H1 (cell line): ENCODE results near the gene SND1. TPM values are rescaled to one million over a fixed set of nuclear protein-coding genes. Genes with fewer than 3 reads are reported as not detected.

Source experiments
- CTCF ChIA-PET: fragments of 300-600 bp; sonication (Branson Sonifier 250); formaldehyde crosslinking; loops from one replicate; lab custom pipeline; 2021; ENCODE audit not compliant: partially characterized antibody; lab: Charles Lee
- POLR2A ChIA-PET: fragments of 300-600 bp; sonication (Branson Sonifier 250); formaldehyde crosslinking; loops from one replicate; lab custom pipeline; 2021; ENCODE audit warnings: inconsistent platforms; ENCODE audit not compliant: partially characterized antibody; lab: Charles Lee
- DNase-seq, 2 experiments: peaks; one replicate each; pipeline versions ENCODE4 v3.0.0 to v3.0.0-alpha.2; 2010 to 2022; ENCODE audit warnings: low spot score in 2 of 2, low read depth in 1 of 2, mixed read lengths in 1 of 2
- FAIRE-seq: peaks from 2 replicates; lab custom pipeline; 2011; peaks lifted over from hg19 to GRCh38; lab: Jason Lieb, UNC
- H2AFZ ChIP-seq: 2 replicates; pipeline ENCODE4 v1.8.1; 2012; ENCODE audit warnings: low read length, inconsistent platforms
- H2AK5ac ChIP-seq: 2 replicates; pipeline ENCODE4 v1.6.1; 2013; ENCODE audit warnings: low read depth, low read length
- H2BK120ac ChIP-seq: replicated peaks from 2 replicates; pipeline ENCODE3; 2013; ENCODE audit warnings: low read depth, low read length, inconsistent platforms
- H2BK12ac ChIP-seq: 2 replicates; pipeline ENCODE4 v1.6.1; 2013; ENCODE audit warnings: low read depth, low read length
- H2BK15ac ChIP-seq: 2 replicates; pipeline ENCODE4 v1.6.1; 2013; ENCODE audit warnings: low read length
- H2BK20ac ChIP-seq: 2 replicates; pipeline ENCODE4 v1.6.1; 2013; ENCODE audit warnings: low read length
- H2BK5ac ChIP-seq: 2 replicates; pipeline ENCODE4 v1.6.1; 2013; ENCODE audit warnings: low read depth, low read length
- H3K14ac ChIP-seq: 2 replicates; pipeline ENCODE4 v1.6.1; 2013; ENCODE audit warnings: inconsistent platforms; ENCODE audit not compliant: insufficient read length
- H3K18ac ChIP-seq: 2 replicates; pipeline ENCODE4 v1.6.1; 2013; ENCODE audit warnings: low read length; ENCODE audit errors: extremely low read depth
- H3K23ac ChIP-seq: 2 replicates; pipeline ENCODE4 v1.6.1; 2013; ENCODE audit warnings: inconsistent platforms; ENCODE audit not compliant: insufficient read length
- H3K23me2 ChIP-seq: 2 replicates; pipeline ENCODE4 v1.6.1; 2013; ENCODE audit warnings: low read depth, low read length
- H3K27ac ChIP-seq: 2 replicates; pipeline ENCODE4 v1.6.1; 2011; ENCODE audit warnings: low read depth, low read length, inconsistent platforms
- H3K27me3 ChIP-seq, 4 experiments: replicated peaks in 1 of 4; 1 replicate in 1 of 4; 2 replicates in 3 of 4; pipeline versions ENCODE4 v1.6.1 to v1.8.1; 2011 to 2013; ENCODE audit warnings: low read length in 3 of 4, mild to moderate bottlenecking in 3 of 4, inconsistent platforms in 2 of 4, mixed read lengths in 2 of 4, moderate library complexity in 1 of 4; ENCODE audit not compliant: control insufficient read depth in 3 of 4, insufficient read depth in 3 of 4; ENCODE audit errors: extremely low read depth in 1 of 4
- H3K36me3 ChIP-seq, 4 experiments: 2 replicates each; pipeline versions ENCODE4 v1.6.1 to v1.8.1; 2011 to 2013; ENCODE audit warnings: mild to moderate bottlenecking in 4 of 4, low read length in 3 of 4, moderate library complexity in 2 of 4, control low read depth in 1 of 4, inconsistent platforms in 1 of 4; ENCODE audit not compliant: insufficient read depth in 4 of 4, control insufficient read depth in 2 of 4
- H3K4ac ChIP-seq: replicated peaks from 2 replicates; pipeline ENCODE3; 2013; ENCODE audit warnings: low read length, low read depth, mixed read lengths, inconsistent platforms; ENCODE audit not compliant: insufficient read length
- H3K4me1 ChIP-seq, 4 experiments: replicated peaks in 1 of 4; 1 replicate in 1 of 4; 2 replicates in 3 of 4; pipeline versions ENCODE4 v1.6.1 to v1.8.1; 2011 to 2013; ENCODE audit warnings: low read length in 3 of 4, inconsistent platforms in 2 of 4, mixed read lengths in 1 of 4; ENCODE audit not compliant: insufficient read depth in 4 of 4, control insufficient read depth in 3 of 4
- H3K4me2 ChIP-seq, 2 experiments: 2 replicates each; pipeline versions ENCODE4 v1.6.1 to v1.8.1; 2011 to 2013; ENCODE audit warnings: low read depth in 2 of 2, low read length in 2 of 2, control low read depth in 1 of 2, inconsistent platforms in 1 of 2, mild to moderate bottlenecking in 1 of 2; ENCODE audit not compliant: insufficient read depth in 1 of 2
- H3K4me3 ChIP-seq, 4 experiments: fragments of 200-600, 300-600 bp in 1 of 4; sonication (generic), shearing (Covaris generic), sonication (Bioruptor Twin) in 1 of 4; 2 replicates each; pipeline versions ENCODE4 v1.5.1 to v1.8.1; 2011 to 2016; ENCODE audit warnings: low read length in 4 of 4, low read depth in 3 of 4, control low read depth in 2 of 4, inconsistent platforms in 2 of 4, mild to moderate bottlenecking in 2 of 4, mixed read lengths in 1 of 4, moderate library complexity in 1 of 4; ENCODE audit not compliant: insufficient read depth in 2 of 4; ENCODE audit errors: extremely low read depth in 1 of 4
- H3K56ac ChIP-seq: replicated peaks from 2 replicates; pipeline ENCODE3; 2013; ENCODE audit warnings: low read depth, mild to moderate bottlenecking, mixed read lengths, low read length, inconsistent platforms; ENCODE audit not compliant: insufficient read length
- H3K79me1 ChIP-seq: 2 replicates; pipeline ENCODE4 v1.6.1; 2013; ENCODE audit warnings: low read depth, low read length, control low read depth
- H3K79me2 ChIP-seq, 2 experiments: 2 replicates each; pipeline versions ENCODE4 v1.6.1 to v1.8.1; 2012 to 2013; ENCODE audit warnings: low read length in 2 of 2, mild to moderate bottlenecking in 2 of 2, inconsistent platforms in 1 of 2; ENCODE audit not compliant: insufficient read depth in 2 of 2, control insufficient read depth in 1 of 2
- H3K9ac ChIP-seq, 4 experiments: replicated peaks in 1 of 4; 1 replicate in 1 of 4; 2 replicates in 3 of 4; pipeline versions ENCODE4 v1.6.1 to v1.8.1; 2011 to 2013; ENCODE audit warnings: low read depth in 3 of 4, low read length in 3 of 4, control low read depth in 2 of 4, mild to moderate bottlenecking in 2 of 4, moderate library complexity in 2 of 4, inconsistent platforms in 1 of 4; ENCODE audit errors: extremely low read depth in 1 of 4
- H3K9me3 ChIP-seq, 2 experiments: 2 replicates each; pipeline versions ENCODE4 v1.6.1 to v1.8.1; 2012 to 2013; ENCODE audit warnings: mild to moderate bottlenecking in 2 of 2, moderate library complexity in 2 of 2, control low read depth in 1 of 2, inconsistent platforms in 1 of 2, low read depth in 1 of 2, low read length in 1 of 2, mixed read lengths in 1 of 2; ENCODE audit not compliant: insufficient read depth in 2 of 2
- H4K20me1 ChIP-seq, 2 experiments: replicated peaks in 1 of 2; 2 replicates each; pipeline versions ENCODE3 to v1.8.1; 2011 to 2013; ENCODE audit warnings: inconsistent platforms in 2 of 2, low read length in 2 of 2, mild to moderate bottlenecking in 1 of 2; ENCODE audit not compliant: insufficient read depth in 2 of 2, control insufficient read depth in 1 of 2
- H4K5ac ChIP-seq: 2 replicates; pipeline ENCODE4 v1.6.1; 2013; ENCODE audit warnings: low read length, low read depth, mixed read lengths, inconsistent platforms; ENCODE audit not compliant: insufficient read length
- H4K8ac ChIP-seq: 2 replicates; pipeline ENCODE4 v1.8.0; 2013; ENCODE audit warnings: mild to moderate bottlenecking, moderate library complexity, low read length, inconsistent platforms; ENCODE audit not compliant: insufficient read depth; ENCODE audit errors: extremely low read depth
- H4K91ac ChIP-seq: replicated peaks from 2 replicates; pipeline ENCODE3; 2013; ENCODE audit warnings: low read length, mixed read lengths, inconsistent platforms; ENCODE audit not compliant: insufficient read length
- BACH1 ChIP-seq: IDR thresholded peaks from 2 replicates; pipeline ENCODE4 v1.6.1; 2012; ENCODE audit warnings: low read length, improper control_type of control experiment
- CTCF ChIP-seq, 3 experiments: IDR thresholded peaks; 1 replicate in 2 of 3; 2 replicates in 1 of 3; pipeline versions ENCODE4 v1.5.1 to v1.6.1; 2011; ENCODE audit warnings: low read length in 3 of 3, mild to moderate bottlenecking in 3 of 3, inconsistent platforms in 2 of 3, low read depth in 1 of 3, moderate library complexity in 1 of 3; ENCODE audit not compliant: insufficient read depth in 1 of 3; ENCODE audit errors: control extremely low read depth in 1 of 3
- EGR1 ChIP-seq: IDR thresholded peaks from 2 replicates; pipeline ENCODE4 v1.6.1; 2011; ENCODE audit warnings: low read depth, low read length, borderline replicate concordance
- GABPA ChIP-seq: IDR thresholded peaks from 2 replicates; pipeline ENCODE4 v1.6.1; 2011; ENCODE audit warnings: mild to moderate bottlenecking, low read length, moderate library complexity, borderline replicate concordance; ENCODE audit not compliant: insufficient read depth
- GTF2F1 ChIP-seq: IDR thresholded peaks from 2 replicates; pipeline ENCODE4 v1.6.1; 2012; ENCODE audit warnings: low read depth, low read length, improper control_type of control experiment, borderline replicate concordance
- RAD21 ChIP-seq, 2 experiments: IDR thresholded peaks in 1 of 2; conservative IDR thresholded peaks in 1 of 2; 2 replicates each; pipeline ENCODE4 v1.6.1; 2011; ENCODE audit warnings: low read depth in 2 of 2, low read length in 2 of 2, improper control_type of control experiment in 1 of 2, inconsistent platforms in 1 of 2, mild to moderate bottlenecking in 1 of 2, moderate library complexity in 1 of 2
- RNF2 ChIP-seq: fragments of 200-900, 300-1000 bp; sonication (generic); IDR thresholded peaks from 2 replicates; pipeline ENCODE4 v1.7.1; 2016; ENCODE audit warnings: borderline replicate concordance, low read depth, mild to moderate bottlenecking, antibody characterized with exemption, low read length; ENCODE audit not compliant: poor library complexity, severe bottlenecking; ENCODE audit errors: missing control alignments
- SAP30 ChIP-seq: fragments of 300-600 bp; sonication (generic); IDR thresholded peaks from 2 replicates; pipeline ENCODE4 v1.7.1; 2012; ENCODE audit warnings: low read length, moderate library complexity, mild to moderate bottlenecking, inconsistent platforms; ENCODE audit not compliant: insufficient read depth, insufficient replicate concordance
- SP1 ChIP-seq: IDR thresholded peaks from 2 replicates; pipeline ENCODE4 v1.6.1; 2011; ENCODE audit warnings: low read depth, low read length
- WGBS, 2 experiments: shearing (Covaris generic) in 1 of 2; methylation state at CpG; one replicate each; pipeline versions ENCODE4 v1.1.6 to v1.1.7; 2013 to 2015; ENCODE audit warnings: low lambda C conversion rate in 2 of 2, mixed read lengths in 2 of 2, inconsistent platforms in 1 of 2, low coverage in 1 of 2, missing lambda C conversion rate in 1 of 2; ENCODE audit not compliant: insufficient replicate concordance in 2 of 2, insufficient coverage in 1 of 2, insufficient read length in 1 of 2; ENCODE audit errors: extremely low coverage in 1 of 2, missing lambda C conversion rate in 1 of 2; 5-methylcytosine and 5-hydroxymethylcytosine counted together
- polyA plus RNA-seq, 7 experiments: library from polyadenylated mRNA; depleted of rRNA in 3 of 7; stranded (reverse) in 5 of 7; unstranded in 2 of 7; fragments of >200 nt in 5 of 7; fragments of 200-250 nt in 2 of 7; gene quantifications; 1 replicate in 5 of 7; 2 replicates in 1 of 7; 4 replicates in 1 of 7; pipeline versions ENCODE4 v1.2.1 to v1.2.3, GENCODE V29; 2011 to 2013; ENCODE audit warnings: missing spikeins in 2 of 7, mixed read lengths in 2 of 7
- total RNA-seq: library from RNA; stranded (reverse); fragmentation: NEBNext Ultra II Directional; extraction: Animal tissue kit (Norgen Biotek cat#: 25700); gene quantifications from 2 replicates; pipeline ENCODE4 v1.2.1, GENCODE V29; 2021

The SND1 gene
- total and polyA plus RNA-seq, 2 of the 8 experiments (the other 6 are each of a cell fraction or from before 2014, with no cell fraction given) = 122 to 290 TPM

- no peak overlapping the region for H3K4ac ChIP-seq
- H3K14ac ChIP-seq = no peak overlapping the region
- H3K9ac ChIP-seq = no peak overlapping the region
- no peak for FAIRE-seq
- no peak overlapping the region for H3K18ac ChIP-seq
- H3K23ac ChIP-seq = no peak overlapping the region
- no peak overlapping the region for H2BK120ac ChIP-seq
- 93% methylated on average over 6 of the region's 6 CpGs; no CpG with 5 or more reads in 1 of the 2 experiments for WGBS, 2 experiments
- no peaks in the 10 kb centered on the region; the same call in 1 of the 2 replicates for H3K79me1 ChIP-seq
- ChIA-PET POLR2A (no interaction called here), CTCF (interaction anchor here (0.6 to 11.4 kb wide), 4 partner anchors 8 to 371 kb away, joined by 3 to 91 read pairs (median 6); no protein-coding TSS in a partner anchor)
- no peak overlapping the region for H3K27ac ChIP-seq
- no peak overlapping the region for H2BK12ac ChIP-seq
- H3K23me2 ChIP-seq = no peaks in the 10 kb centered on the region
- H3K27me3 ChIP-seq = no peaks in the 10 kb centered on the region
- H3K9me3 ChIP-seq = no peaks in the 10 kb centered on the region
- no peak overlapping the region for H4K5ac ChIP-seq
- no peak overlapping the region for H3K4me2 ChIP-seq
- no peak for DNase-seq
- no peaks in the 10 kb centered on the region for H3K4me1 ChIP-seq
- H2AK5ac ChIP-seq = no peak overlapping the region
- TF ChIP-seq SP1 = no peak
- no peak for TF ChIP-seq RNF2
- no peak for TF ChIP-seq CTCF (IDR thresholded peaks at IDR 0.05; ENCODE audit: control extremely low read depth in 1 of 3, insufficient read depth in 1 of 3, low read depth in 1 of 3, low read length in 3 of 3)
- no peak for TF ChIP-seq BACH1
- no peak for TF ChIP-seq GTF2F1
- no peak for TF ChIP-seq SAP30
- no peak for TF ChIP-seq EGR1
- TF ChIP-seq GABPA = no peak
- TF ChIP-seq RAD21 (IDR thresholded peaks at IDR 0.05 in 1 of 2, conservative IDR thresholded peaks at IDR 0.05 in 1 of 2; ENCODE audit: low read depth in 2 of 2, low read length in 2 of 2) = no peak
- peaks cover 0 to 11% of the 10 kb centered on the region in 2 experiments; a peak in 2 of 4 replicates for H3K79me2 ChIP-seq
- no peak overlapping the region for H3K56ac ChIP-seq
- no peak overlapping the region for H3K4me3 ChIP-seq
- no peak overlapping the region for H2BK5ac ChIP-seq
- no peak overlapping the region for H2BK15ac ChIP-seq
- H4K20me1 ChIP-seq = peaks cover 3 to 14% of the 10 kb centered on the region in 2 experiments
- H3K36me3 ChIP-seq = peaks cover 6 to 81% (median 57%) of the 10 kb centered on the region in 4 experiments
- H2AFZ ChIP-seq = no peak overlapping the region
- H4K8ac ChIP-seq = no peak overlapping the region
- no peak overlapping the region for H4K91ac ChIP-seq
- no peak overlapping the region for H2BK20ac ChIP-seq
Observed at GRCh38 chr7:127705461-127705959, 53.5 kb downstream of the SND1 start.
